GM21619 (cell line): Measurements from ENCODE around the gene SEMA4B.
"Not testable (repeated sequence)": the region's sequence is repeated elsewhere in the genome, so short reads cannot be mapped to it uniquely, and the experiment has no call there.

Experiments
- ATAC-seq: cut with Tn5 transposase; IDR thresholded peaks from one replicate; pipeline ENCODE4 v1.9.1; 2021; ENCODE audit not compliant: unreplicated experiment

Gene SEMA4B

DNA sequence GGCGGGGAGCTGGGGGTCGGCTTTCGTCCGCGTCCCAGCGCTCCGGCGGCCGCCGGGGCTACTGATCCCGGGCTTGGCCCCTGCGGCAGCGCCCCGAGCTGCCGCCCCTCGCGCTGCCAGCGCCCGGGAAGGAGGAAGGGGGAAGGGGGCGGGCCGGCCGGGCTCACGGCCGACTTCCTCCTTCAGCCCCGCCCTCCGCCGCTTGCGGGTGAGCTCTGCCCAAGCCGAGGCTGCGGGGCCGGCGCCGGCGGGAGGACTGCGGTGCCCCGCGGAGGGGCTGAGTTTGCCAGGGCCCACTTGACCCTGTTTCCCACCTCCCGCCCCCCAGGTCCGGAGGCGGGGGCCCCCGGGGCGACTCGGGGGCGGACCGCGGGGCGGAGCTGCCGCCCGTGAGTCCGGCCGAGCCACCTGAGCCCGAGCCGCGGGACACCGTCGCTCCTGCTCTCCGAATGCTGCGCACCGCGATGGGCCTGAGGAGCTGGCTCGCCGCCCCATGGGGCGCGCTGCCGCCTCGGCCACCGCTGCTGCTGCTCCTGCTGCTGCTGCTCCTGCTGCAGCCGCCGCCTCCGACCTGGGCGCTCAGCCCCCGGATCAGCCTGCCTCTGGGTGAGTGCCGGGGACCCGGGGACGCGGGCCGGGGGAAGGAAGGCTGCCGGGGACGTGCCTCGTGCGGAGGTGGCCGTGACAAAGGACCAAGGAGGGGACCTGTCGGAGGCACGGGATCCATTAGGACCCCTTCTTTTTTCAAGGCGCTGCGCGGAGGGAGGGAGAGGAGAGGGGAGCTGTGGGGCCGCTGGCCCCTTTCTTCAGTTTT is at the start of gene SEMA4B:
SEMA4B (plus strand) TSS at position 201 of the 814 bp plus-strand sequence; CDS start at position 450, 249 bp downstream.
- ATAC-seq: peak; percentile 76

DNA sequence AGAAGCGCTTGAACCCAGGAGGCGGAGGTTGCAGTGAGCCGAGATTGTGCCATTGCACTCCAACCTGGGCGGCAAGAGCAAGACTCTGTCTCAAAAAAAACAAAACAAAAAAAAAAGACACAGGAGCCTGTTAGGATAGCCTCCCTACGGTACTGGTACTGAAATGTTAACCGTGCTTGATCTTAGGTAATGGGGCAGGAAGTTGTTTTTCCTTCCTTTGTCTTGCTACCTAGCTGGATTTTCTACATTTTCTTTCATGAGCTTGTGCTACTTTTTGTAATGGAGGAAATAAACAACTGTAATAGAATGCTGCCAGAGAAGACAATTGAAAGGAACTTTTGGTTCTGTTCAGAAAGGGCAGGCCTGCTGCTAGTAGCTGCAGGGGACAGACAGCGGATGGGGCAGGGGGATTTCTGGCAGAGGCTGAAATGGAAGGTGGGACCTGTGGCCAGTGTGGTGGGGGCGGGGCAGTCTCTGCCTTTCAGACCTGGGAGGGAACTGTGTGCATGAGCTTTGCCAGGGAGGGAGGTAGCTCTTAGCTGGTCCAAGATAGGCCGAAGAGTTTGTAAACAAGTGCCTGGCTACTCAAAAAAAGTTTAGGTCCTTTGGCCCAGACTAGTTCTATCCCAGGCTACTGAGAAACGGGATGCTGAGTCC is 49.0 kb upstream of the SEMA4B start:
- no peak for ATAC-seq

DNA sequence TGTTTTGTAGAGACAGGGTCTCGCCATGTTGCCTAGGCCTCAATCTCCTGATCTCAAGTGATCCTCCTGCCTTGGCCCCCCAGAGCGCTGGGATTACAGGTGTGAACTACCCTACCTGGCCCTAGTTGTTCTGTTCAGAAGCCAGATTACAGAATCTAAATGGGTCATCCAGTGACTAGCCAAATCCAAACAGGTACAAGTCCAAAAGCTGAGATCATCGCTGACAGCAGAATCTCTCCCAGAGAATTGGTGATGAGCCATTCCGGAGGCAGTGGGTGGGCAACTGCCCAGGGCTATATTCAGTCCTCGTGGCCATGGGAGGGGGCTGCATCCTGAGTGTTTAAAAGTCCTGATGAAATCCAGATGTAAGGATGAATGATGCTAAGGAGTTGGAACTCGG is 47.5 kb upstream of the SEMA4B start:
- no peak for ATAC-seq

- ATAC-seq: no peak
Observed at GRCh38 chr15:90154246-90154645, 46.9 kb upstream of the SEMA4B start.

DNA sequence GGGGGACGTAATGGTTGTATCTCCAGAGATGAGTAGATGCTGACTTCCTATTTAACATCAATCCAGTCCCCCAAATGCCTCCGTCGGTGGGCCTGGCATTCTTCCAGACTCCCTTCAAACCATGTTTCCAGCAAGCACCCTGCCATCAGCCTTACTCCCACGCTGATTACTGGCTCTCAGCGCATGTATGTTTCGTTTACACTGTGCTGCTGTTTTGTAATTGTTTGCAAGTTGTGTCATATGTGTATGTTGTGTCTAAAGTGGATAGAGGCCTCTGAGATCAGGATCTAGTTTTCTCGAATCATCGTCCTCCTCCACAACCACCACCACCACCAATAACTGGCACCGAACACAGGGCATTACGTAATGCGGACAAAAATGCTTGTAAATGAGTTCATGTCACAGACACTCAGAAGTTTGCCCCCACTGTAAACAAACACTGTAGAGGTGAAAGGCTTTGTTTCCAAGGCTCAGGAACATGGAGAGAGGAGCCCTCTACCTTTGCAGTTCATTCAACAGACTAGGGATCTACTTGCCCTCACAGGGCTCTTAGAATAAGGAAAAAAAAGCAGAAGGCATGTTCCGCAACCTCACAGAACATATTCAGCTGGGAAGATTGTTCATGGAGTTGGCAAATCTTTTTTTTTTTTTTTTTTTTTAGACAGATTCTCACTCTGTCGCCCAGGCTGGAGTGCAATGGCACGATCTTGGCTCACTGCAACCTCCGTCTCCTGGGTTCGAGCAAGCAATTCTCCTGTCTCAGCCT is 46.1 kb upstream of the SEMA4B start:
- ATAC-seq: no peak

GRCh38 chr15:90159213-90159612 is 41.9 kb upstream of the SEMA4B start:
- ATAC-seq: no peak

DNA sequence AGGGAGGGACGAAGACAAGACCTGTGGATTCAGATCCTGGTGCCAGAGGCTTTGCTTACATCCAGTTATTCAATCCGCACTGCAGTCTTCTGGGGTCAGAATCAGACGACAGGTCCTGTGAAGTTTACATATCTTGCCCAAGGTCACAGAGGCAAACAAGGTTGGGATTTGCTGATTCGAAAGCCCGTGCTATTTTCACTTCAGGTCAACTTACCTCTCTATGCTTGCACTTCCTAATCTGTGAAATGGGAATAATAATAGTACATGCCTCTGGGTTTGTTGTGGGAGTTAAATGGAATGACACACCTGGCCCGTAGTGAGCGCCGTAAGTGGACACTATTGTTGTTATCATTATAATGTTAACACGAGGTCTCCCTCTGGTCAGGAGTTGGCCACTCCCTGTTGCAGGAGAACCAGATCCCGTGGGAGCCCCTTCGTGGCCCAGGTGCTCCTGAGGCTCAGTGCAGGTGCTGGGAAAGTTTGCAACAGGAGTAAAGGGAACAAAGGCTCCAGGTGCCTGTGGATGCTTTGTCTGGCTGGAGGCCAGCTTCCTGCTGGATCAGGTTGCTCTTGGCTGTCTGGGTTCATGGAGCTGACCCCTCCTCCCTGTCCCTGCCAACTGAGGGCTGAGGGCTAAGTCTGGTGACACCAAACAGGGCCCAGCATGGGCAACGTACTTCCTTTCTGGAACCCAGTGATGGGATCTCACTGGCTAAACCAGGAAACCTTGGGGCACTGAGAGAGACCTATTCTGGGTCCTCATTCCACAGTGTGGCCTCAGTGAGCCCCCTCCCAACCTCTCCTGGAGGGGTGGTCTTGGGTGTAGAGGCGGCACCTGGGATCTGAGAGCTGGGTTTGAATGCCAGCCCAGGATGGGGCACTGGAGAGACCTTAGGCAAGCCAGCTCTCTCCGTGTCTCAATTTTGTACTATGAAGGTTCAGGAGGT is 40.1 kb upstream of the SEMA4B start:
- no peak for ATAC-seq

GRCh38 chr15:90161950-90162361 is 39.2 kb upstream of the SEMA4B start:
- peak; percentile 77 for ATAC-seq

- ATAC-seq: no peak
Observed at GRCh38 chr15:90162956-90163355, 38.2 kb upstream of the SEMA4B start.

- not testable (repeated sequence) for ATAC-seq
Observed at GRCh38 chr15:90164239-90164638, 36.9 kb upstream of the SEMA4B start.

DNA sequence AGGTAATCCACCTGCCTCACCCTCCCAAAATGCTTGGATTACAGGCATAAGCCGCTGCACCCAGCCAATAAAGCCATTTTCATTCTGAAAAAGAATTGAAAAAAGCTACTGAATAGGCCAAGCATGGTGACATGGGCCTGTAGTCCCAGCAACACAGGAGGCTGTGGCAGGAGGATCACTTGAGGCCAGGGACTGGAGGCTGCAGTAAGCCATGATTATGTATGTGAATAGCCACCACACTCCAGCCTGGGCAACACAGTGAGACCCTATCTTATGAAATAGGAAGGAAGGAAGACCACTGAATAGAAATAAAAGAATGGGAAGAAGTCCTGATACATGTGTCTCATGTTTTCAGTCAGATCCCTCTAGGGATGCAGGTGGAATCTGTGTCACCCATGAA is 36.0 kb upstream of the SEMA4B start:
- no peak for ATAC-seq

- peak; percentile 51 for ATAC-seq
Observed at GRCh38 chr15:90165659-90166489, 35.3 kb upstream of the SEMA4B start.

GRCh38 chr15:90167121-90167520 is 34.0 kb upstream of the SEMA4B start:
- ATAC-seq: no peak

GRCh38 chr15:90171623-90172022 is 29.5 kb upstream of the SEMA4B start:
- no peak for ATAC-seq

DNA sequence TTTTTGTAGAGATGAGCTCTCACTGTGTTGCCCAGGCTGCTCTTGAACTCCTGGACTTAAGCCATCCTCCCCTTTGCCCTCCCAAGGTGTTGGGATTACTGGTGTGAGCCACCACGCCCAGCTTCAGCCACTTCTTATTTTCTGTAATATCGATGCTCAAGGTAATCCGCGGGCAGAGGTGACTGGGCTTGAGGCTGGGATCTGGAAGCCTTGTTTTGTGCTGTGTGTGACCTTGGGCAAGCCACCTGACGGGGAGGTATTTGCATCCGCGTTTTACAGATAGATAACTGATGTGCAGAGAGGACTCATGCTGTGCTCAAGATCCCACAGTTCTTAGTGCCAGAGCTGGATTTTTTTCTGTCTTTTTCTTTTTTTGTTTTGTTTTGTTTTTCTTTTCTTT is 27.8 kb upstream of the SEMA4B start:
- ATAC-seq: no peak

DNA sequence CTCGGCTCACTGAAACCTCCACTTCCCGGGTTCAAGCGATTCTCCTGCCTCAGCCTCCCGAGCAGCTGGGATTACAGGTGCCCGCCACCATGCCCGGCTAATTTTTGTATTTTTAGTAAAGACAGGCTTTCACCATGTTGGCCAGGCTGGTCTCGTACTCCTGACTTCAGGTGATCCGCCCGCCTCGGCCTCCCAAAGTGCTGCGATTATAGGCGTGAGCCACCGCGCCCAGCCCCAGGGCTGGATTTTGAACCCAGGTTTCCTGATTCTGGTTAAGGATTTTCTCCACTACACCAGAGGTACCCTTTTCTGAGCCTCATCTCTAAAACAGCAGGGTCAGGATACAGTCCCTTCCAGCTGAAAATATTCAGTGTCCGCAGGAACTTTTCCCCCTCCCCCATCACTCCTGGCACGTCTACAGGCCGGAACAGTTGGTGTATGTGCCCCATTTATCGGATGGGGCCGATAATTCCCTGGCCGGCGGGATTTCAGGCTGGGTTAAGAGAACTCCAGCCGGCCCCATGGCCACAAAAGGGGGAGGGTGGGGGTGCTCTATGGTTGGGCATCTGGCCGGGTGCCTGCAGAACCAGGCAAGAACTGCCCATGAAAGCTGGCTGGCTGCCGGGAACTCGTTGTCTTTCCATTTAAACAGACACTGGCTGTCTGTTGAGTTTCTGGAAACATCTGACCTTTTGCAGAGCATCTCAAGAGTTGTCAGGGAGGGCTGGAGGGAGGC is 26.8 kb upstream of the SEMA4B start:
- ATAC-seq: no peak

DNA sequence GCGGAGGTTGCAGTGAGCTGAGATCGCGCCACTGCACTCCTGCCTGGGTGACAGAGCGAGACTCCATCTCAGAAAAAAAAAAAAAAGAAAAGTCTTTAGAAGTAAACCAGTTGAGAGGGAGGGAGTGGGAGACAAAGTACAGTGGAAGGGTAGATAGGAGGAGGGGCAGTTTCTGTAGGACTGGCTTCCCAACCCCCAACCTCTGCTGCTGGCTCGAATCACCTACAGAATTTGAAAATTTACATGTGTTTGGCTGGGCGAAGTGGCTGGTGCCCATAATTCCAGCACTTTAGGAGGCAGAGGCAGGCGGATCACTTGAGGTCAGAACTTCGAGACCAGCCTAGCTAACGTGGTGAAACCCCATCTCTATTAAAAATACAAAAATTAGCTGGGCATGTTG is 24.1 kb upstream of the SEMA4B start:
- no peak for ATAC-seq

DNA sequence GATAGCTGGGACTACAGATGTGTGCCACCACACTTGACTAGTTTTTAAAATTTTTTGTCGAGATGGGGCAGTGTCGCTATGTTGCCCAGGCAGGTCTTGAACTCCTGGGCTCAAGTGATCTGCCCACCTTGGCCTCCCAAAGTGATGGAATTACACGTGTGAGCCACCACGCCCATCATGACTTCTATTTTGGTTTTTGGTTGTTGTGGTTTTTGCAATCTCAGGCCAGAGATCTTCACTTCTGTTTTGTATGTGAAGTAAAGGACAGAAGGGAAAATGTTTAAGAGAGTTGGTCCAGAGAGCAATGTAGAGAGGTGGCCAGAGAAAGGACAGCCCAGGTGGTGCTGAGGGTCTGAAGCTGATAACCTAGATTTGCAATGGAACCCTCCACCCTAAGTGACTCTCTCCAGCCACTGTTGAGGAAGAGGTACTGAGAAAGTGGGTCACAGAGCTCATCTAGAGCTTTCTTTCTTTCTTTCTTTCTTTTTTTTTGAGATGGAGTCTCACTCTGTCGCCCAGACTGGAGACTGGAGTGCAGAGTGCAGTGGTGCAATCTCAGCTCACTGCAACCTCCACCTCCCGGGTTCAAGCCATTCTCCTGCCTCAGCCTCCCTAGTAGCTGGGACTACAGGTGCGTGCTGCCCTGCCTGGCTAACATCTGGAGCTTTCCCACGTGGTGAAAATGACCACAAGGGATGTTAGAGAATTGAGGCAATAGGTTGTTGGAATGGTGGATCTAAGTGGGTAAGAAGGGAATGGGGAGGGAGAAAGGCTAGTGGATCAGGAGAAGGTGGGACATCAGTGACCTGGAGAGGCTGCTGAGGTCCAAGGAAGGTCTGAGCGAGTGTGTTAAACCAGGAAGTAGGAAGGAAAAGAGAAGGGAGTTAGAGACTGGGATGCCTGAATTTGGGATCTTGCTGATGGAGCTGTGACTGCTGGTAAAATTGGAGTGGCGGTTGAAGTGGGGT is 22.4 kb upstream of the SEMA4B start:
- ATAC-seq: no peak
